Activated naive CD4-positive, alpha-beta T cell treated with anti-CD3 and anti-CD28 coated beads, Interleukin-2, amount 50 U/mL, for 72 hours (primary cell): ENCODE measurements around the gene MAP2K7. TPM values are rescaled to one million over a fixed set of nuclear protein-coding genes. Genes with fewer than 3 reads are reported as not detected.

ENCODE experiments used
- ATAC-seq, 2 donors: fragments of 150-1000 bp; cut with Tn5 transposase; 2 replicates each; pipeline ENCODE4 v1.10.0; 2021; ENCODE audit warnings: mild to moderate bottlenecking in 2 of 2, moderate library complexity in 2 of 2
- DNase-seq, 2 donors: peaks; one replicate each; pipeline ENCODE4 v3.0.0; 2021 to 2022; ENCODE audit warnings: low spot score in 2 of 2
- H3K27ac Mint-ChIP-seq, 2 donors: one replicate each; pipeline ENCODE4 v1.8.0; 2022; ENCODE audit warnings: mild to moderate bottlenecking in 2 of 2, mixed read lengths in 2 of 2
- H3K36me3 Mint-ChIP-seq, 2 donors: one replicate each; pipeline ENCODE4 v1.8.0; 2022; ENCODE audit warnings: mixed read lengths in 2 of 2
- H3K9me3 Mint-ChIP-seq, 2 donors: one replicate each; pipeline ENCODE4 v1.8.0; 2022; ENCODE audit warnings: mixed read lengths in 2 of 2
- total RNA-seq, 2 donors: library from RNA; stranded (reverse); gene quantifications; one replicate each; pipeline ENCODE4 v1.2.3, GENCODE V29; 2022

Gene MAP2K7
- total RNA-seq, 2 donors from 2014 or later, result 38.4 to 55.3 TPM

GRCh38 chr19:7919610-7920518 lies 16.2 kb downstream of the MAP2K7 start, which contains the start of gene SNAPC2:
SNAPC2 (plus strand) TSS chr19:7920338; CDS start chr19:7920367, 29 bp downstream.
- ATAC-seq (peak; percentile 72 to 76), DNase-seq (peak; percentile 96 to 98)
- Mint-ChIP-seq H3K36me3 (peaks cover 0 to 4% of the 10 kb centered on the region in 2 donors), H3K27ac (peak within 1 kb of the TSS; percentile 67 to 74), H3K9me3 (no peaks in the 10 kb centered on the region)

DNA sequence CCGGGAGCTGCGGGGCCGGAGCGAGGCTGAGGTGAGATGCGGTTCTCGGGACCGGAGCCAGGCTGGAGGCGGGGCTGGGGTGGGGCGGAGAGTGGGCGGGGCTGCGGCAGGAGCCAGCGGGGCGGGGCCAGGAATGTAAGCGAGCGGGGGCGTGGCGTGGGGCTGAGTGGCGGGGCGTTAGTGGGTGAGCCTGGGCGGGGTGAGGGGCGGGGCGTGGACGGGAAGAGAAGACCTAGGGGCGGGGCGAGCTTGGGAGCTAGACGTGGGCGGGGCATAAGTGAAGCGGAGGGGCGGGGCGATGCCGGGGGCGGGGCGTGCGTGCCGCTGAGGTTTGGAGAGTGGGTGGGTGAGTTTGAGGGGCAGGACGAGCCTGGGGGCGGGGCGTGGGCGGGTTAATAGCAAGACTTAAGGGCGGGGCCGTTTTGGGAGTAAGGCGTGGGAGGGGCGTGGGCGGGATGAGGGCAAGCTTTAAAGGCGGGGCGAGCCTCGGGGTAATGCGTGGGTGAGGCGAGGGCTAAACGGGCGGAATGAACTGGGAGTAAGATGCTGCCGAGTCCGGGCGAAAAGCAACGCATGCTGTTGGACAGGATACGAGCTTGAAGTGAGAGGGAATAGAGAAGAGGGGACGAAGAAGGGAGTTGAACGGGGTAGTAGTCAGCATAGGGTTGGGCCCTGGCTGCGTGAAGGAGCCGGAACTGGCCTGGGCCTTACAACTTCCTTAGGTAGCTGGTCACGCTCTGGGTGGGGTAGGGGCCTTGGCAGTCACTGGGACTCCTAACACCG lies 17.0 kb downstream of the MAP2K7 start:
- H3K27ac Mint-ChIP-seq, result peak overlapping the region; percentile 67 to 73
- peak; percentile 48 to 63 for ATAC-seq

DNA sequence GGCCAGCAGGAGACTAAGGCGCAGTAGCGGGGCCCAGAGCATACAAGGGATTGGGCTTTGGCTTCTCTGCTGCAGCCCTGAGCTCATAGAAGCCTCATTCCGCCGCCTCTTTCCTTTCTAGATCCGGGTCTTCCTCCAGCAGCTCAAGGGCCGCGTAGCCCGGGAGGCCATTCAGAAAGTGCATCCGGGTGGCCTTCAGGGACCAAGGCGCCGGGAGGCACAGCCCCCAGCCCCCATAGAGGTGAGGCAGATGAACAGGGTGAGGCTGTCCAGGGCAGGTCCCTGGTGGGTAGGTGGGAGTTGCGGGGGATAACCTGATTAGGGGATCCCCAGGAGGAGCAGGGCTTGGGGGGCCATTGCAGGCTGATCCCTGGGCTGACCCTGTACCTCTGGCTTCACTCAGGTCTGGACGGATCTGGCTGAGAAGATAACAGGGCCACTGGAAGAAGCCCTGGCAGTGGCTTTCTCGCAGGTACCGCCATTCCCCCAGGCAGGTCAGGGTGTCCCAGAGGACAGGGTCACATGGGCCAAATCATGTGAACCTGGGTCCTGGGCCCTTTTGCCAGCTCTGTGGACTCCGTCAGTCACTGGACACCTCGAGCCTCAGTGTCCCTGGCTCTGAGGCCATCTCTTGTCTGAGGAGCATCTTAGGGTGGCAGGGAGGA lies 17.8 kb downstream of the MAP2K7 start:
- no peak for ATAC-seq
- Mint-ChIP-seq H3K27ac (peak overlapping the region in 1 of 2 donors; percentile 67), H3K36me3 (peaks cover 0 to 4% of the 10 kb centered on the region in 2 donors), H3K9me3 (no peaks in the 10 kb centered on the region)
- no peak for DNase-seq

More for the DNA sequence above, 17.0 kb downstream of the MAP2K7 start:
- Mint-ChIP-seq H3K9me3 (no peaks in the 10 kb centered on the region), H3K36me3 (peaks cover 0 to 4% of the 10 kb centered on the region in 2 donors)
- peak; percentile 93 to 96 for DNase-seq

- no peaks in the 10 kb centered on the region for H3K9me3 Mint-ChIP-seq
- ATAC-seq (no peak), DNase-seq (no peak)
- H3K36me3 Mint-ChIP-seq, result peaks cover 0 to 4% of the 10 kb centered on the region in 2 donors
- H3K27ac Mint-ChIP-seq, result no peak overlapping the region
Measured at GRCh38 chr19:7921967-7922835, 18.5 kb downstream of the MAP2K7 start.

DNA sequence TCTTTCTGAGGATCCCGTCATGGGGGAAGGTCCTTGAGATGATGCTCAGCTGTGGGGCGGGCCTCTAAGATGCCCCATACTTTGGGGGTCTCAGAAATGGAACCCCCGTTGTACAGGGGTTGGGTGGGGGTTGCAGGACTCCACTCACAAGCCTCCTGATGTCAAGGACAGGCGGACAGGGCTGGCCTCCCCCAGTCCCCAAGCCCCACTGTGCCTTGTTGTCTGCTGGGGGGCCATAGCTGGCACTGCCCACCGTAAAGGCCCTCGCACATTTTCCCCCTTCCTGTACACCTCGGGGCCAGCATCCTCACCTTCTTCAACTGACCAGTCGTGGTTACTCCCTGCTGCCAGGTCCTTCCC lies 19.1 kb downstream of the MAP2K7 start:
- Mint-ChIP-seq H3K36me3 (peaks cover 0 to 4% of the 10 kb centered on the region in 2 donors), H3K27ac (no peak overlapping the region), H3K9me3 (no peaks in the 10 kb centered on the region)
- DNase-seq (no peak), ATAC-seq (no peak)

DNA sequence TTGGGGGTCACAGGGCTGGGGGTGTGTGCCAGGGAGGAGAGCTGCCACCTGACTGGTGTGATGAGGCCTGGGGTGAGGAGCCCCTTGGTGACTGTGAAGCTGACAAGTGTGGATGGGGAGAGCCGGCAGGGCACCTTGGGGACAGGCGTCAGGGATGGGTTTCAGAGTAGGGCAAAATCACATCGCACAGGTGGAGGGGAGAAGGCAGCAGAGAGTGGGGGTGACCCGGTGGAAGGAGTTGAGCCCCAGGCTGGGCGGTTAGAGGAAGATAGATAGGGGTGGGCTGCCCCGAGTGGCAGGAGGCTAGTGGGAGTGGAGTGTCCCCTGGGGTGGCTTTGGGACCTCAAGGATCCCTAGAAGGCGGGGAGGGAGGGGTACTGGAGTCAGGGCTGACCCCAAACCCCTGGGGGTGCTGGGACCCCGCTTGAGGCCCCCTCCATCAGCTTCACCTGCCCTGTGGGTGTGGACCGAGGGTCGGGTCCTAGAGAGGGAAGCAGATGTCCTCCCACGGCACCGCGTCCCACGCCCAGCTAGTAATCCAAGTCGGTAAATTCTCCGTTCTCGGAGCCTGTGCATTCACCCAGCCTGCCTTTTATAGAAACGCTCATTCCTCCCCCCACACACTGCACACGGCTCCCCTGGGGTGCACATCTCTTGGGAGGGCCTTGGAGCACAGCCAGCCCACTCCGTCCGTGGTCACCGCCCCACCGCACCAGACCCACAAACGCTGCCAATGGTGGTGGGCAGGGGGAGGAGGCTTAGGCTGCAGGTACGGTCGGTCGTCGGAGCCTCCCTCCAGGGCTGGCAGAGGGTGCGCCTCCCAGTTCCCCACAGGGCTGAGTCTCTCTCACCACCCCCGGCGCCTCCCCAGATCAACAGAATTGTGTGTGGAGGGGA lies 19.9 kb downstream of the MAP2K7 start:
- ATAC-seq (no peak), DNase-seq (no peak)
- Mint-ChIP-seq H3K9me3 (no peaks in the 10 kb centered on the region), H3K27ac (peak overlapping the region in 1 of 2 donors; percentile 29), H3K36me3 (peaks cover 0 to 4% of the 10 kb centered on the region in 2 donors)

DNA sequence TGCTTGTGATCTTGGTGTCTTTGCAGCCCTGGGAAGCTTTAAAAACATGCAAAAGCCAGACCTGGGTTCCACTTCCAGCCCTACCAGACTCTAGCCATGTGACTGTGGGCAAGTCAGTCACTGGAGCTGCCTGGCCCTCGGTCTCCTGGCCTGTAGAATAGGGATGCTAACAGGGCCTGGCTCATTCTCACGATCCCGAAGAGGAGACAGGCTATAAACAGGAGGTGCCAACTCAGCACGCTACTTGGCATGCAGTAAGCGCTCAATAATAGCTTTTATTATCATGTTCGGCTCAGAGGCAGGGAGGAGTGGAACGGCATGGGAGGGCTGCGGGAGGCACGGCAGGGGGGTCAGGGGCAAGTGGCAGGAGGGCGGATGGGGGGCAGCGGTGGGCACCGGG lies 20.6 kb downstream of the MAP2K7 start:
- Mint-ChIP-seq H3K27ac (no peak overlapping the region), H3K9me3 (no peaks in the 10 kb centered on the region), H3K36me3 (peaks cover 0 to 4% of the 10 kb centered on the region in 2 donors)
- ATAC-seq (no peak), DNase-seq (no peak)

GRCh38 chr19:7924651-7925170 lies 21.0 kb downstream of the MAP2K7 start:
- H3K27ac Mint-ChIP-seq, result no peak overlapping the region
- peaks cover 0 to 3% of the 10 kb centered on the region in 2 donors for H3K36me3 Mint-ChIP-seq
- no peaks in the 10 kb centered on the region for H3K9me3 Mint-ChIP-seq
- no peak for DNase-seq
- no peak for ATAC-seq

GRCh38 chr19:7925171-7925851 lies 21.6 kb downstream of the MAP2K7 start:
- Mint-ChIP-seq H3K36me3 (no peaks in the 10 kb centered on the region), H3K9me3 (no peaks in the 10 kb centered on the region), H3K27ac (no peak overlapping the region)
- DNase-seq (peak in 1 of 2 donors; percentile 90), ATAC-seq (peak in 1 of 2 donors; percentile 48)

DNA sequence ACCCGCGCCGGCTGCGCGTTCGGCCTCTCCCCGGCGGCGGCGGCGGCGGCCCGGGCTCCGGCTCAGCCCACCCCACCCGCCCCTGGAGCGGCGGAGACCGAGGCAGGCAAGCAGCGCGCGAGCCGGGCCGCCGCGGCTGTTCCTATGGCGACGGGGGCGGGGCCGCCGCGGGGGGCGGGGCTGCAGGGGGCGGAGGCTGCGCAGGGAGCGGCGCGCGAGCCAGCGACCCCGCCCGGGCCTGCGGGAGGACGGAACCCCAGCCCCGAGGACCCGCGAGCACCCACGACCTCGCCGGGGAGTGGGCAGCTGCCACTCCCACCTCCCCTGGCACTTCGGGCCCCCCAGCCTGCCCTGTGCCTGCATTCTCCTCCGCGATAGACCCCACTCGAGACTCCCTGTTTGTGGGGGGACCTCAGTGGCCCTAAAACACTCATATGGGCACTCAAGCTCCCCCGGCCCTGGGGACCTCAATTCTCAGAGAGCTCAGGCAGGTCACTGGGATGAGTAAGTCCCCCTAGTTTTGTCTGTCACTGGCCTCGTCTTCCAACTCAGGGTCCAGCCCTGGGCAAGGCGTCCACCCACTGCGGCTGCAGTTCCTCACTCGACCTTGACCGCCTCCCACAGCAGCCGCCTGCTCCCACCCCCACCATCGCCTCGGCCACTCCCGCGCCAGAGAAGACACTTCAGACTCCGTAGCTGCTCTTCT lies 22.5 kb downstream of the MAP2K7 start, which contains the start of gene CTXN1:
TSS of gene CTXN1 (minus strand) at position 115 of the 706 bp plus-strand sequence. CDS start 597 bp downstream, outside the sequence.
- no peaks in the 10 kb centered on the region for H3K36me3 Mint-ChIP-seq

GRCh38 chr19:7926727-7927604 lies 23.3 kb downstream of the MAP2K7 start:
- Mint-ChIP-seq H3K27ac (peak overlapping the region in 1 of 2 donors; percentile 44), H3K36me3 (no peaks in the 10 kb centered on the region), H3K9me3 (no peaks in the 10 kb centered on the region)
- no peak for ATAC-seq
- DNase-seq, result no peak

More for the DNA sequence above, 22.5 kb downstream of the MAP2K7 start, which contains the start of gene CTXN1:
- DNase-seq (peak in 1 of 2 donors; percentile 86), ATAC-seq (peak; percentile 32 to 65)
- H3K27ac Mint-ChIP-seq, result peak within 1 kb of the TSS in 1 of 2 donors; percentile 44
- no peaks in the 10 kb centered on the region for H3K9me3 Mint-ChIP-seq

- no peaks in the 10 kb centered on the region for H3K36me3 Mint-ChIP-seq
Measured at GRCh38 chr19:7927605-7928333, 24.1 kb downstream of the MAP2K7 start.

More at GRCh38 chr19:7927605-7928333, 24.1 kb downstream of the MAP2K7 start:
- DNase-seq (no peak), ATAC-seq (no peak)
- Mint-ChIP-seq H3K9me3 (no peaks in the 10 kb centered on the region), H3K27ac (no peak overlapping the region)
